Measurements from ENCODE around the gene GJD3. TPM values are rescaled to one million over a fixed set of nuclear protein-coding genes. Genes with fewer than 3 reads are reported as not detected.

Gene GJD3
- total RNA-seq, 1 experiment from 2014 or later, result not detected

DNA sequence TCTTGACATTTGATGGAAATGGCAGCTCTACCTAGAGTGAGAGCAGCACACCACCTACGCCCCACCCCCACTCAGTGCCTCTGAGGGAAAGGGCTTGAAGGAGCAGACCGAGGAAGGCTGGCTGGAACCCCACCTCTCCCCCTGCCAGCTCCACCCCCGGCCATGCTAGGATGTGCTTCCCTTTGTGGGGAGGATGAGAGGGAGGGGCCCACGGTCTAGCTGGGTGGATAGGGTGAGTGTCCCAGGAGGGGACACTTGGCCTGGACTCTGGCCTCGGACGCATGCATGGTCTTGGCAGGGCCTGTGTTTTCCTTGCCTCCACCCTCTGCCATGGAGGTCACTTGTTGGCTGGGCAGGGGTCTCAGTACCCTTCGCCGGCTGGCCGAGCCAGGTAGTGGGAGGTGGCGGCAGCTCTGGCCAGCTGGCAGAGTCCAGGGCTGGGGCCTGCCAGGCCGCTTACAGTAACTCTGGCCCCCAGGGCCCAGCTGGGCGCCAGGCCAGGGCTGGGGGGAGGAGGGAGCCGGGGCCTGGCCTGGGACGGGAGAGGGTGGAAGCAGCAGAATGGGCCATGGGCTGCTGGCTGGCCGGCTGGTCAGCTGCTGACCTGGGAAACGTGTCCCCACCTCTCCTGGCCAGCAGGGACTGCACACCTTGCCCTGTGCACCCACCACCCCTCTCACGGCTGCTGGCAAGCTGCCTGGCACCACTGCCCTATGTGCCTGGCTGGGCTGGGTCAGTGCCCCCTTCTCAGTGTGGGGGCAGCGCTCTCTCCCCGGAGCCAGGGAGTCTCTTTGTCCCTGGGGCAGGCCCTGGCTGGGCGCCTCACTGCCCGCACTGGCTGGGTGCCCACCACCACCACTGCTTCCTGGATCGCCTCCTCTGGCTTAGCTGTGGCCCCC lies 32.5 kb downstream of the GJD3 start:
- Mint-ChIP-seq H3K4me1 (peaks cover 10 to 24% of the 10 kb centered on the region in 2 experiments), H3K27ac (no peak overlapping the region), H3K9me3 (no peaks in the 10 kb centered on the region), H3K27me3 (ENCODE audit: low read depth) (peaks cover 50% of the 10 kb centered on the region), H3K36me3 (ENCODE audit: insufficient read depth in 1 of 3, low read depth in 3 of 3) (peaks cover 6 to 8% (median 7%) of the 10 kb centered on the region in 3 experiments), H3K4me3 (no peak overlapping the region)
- H3K79me2 ChIP-seq (ENCODE audit: insufficient read depth, low read length), result no peaks in the 10 kb centered on the region
- H3K18ac ChIP-seq (ENCODE audit: insufficient read length, low read depth, low read length), result no peak overlapping the region
- no peak overlapping the region for H2BK15ac ChIP-seq (ENCODE audit: low read depth, low read length)
- no peak overlapping the region for H2AFZ ChIP-seq (ENCODE audit: low read length)
- H3K4me2 ChIP-seq (ENCODE audit: insufficient read depth, insufficient read length, low read length), result no peak overlapping the region
- H3K4ac ChIP-seq (ENCODE audit: low read depth, low read length), result no peak overlapping the region
- H3T11ph ChIP-seq (ENCODE audit: low read length), result no peak overlapping the region
- no peaks in the 10 kb centered on the region; the same call in 1 of the 2 replicates for H3K27me3 ChIP-seq (ENCODE audit: insufficient read depth, low read length)
- H3K4me1 ChIP-seq (ENCODE audit: insufficient read depth, low read length), result peaks cover 2% of the 10 kb centered on the region; the same call in 1 of the 2 replicates
- no peak overlapping the region; the same call in 1 of the 2 replicates for H3K14ac ChIP-seq (ENCODE audit: insufficient read depth, low read length)
- H3K23ac ChIP-seq (ENCODE audit: insufficient read length, low read depth, low read length), result no peak overlapping the region
- DNase-seq, result no peak
- H2AK5ac ChIP-seq (ENCODE audit: insufficient read length, low read length), result no peak overlapping the region
- peaks cover 3% of the 10 kb centered on the region for H4K20me1 ChIP-seq (ENCODE audit: control insufficient read depth, insufficient read depth, insufficient read length)
- no peaks in the 10 kb centered on the region for H3K79me1 ChIP-seq (ENCODE audit: insufficient read depth, low read depth, low read length, poor library complexity, severe bottlenecking)
- no peak overlapping the region for H4K91ac ChIP-seq (ENCODE audit: insufficient read length, low read depth, low read length)
- WGBS (ENCODE audit: extremely low coverage, insufficient read length, low lambda C conversion rate), result no CpG with 5 or more reads among the region's 22 CpGs
- no peak overlapping the region for H2BK5ac ChIP-seq (ENCODE audit: insufficient read length, low read length)
- H3K56ac ChIP-seq (ENCODE audit: insufficient read length, low read depth, low read length), result no peak overlapping the region
- no peak overlapping the region for H4K5ac ChIP-seq (ENCODE audit: insufficient read length, low read depth, low read length)
- H3K9me3 ChIP-seq (ENCODE audit: control insufficient read depth, low read depth, low read length), result no peaks in the 10 kb centered on the region
- no peak overlapping the region for H4K8ac ChIP-seq (replicated peaks; ENCODE audit: insufficient read length, low read depth, low read length)
- H3K9ac ChIP-seq (ENCODE audit: extremely low read depth, insufficient read length, low read length), result no peak overlapping the region
- H2BK12ac ChIP-seq (ENCODE audit: insufficient read length, low read depth, low read length), result no peak overlapping the region
- no peaks in the 10 kb centered on the region for H3K23me2 ChIP-seq (ENCODE audit: insufficient read length, low read depth, low read length, poor library complexity, severe bottlenecking)
- no peak overlapping the region for H3K27ac ChIP-seq (ENCODE audit: insufficient read length, low read depth, low read length)
- H2BK20ac ChIP-seq (ENCODE audit: low read depth, low read length, poor library complexity, severe bottlenecking), result no peak overlapping the region
- no peak overlapping the region for H2BK120ac ChIP-seq (ENCODE audit: low read depth, low read length, poor library complexity, severe bottlenecking)
- TF ChIP-seq, protein P1, sequence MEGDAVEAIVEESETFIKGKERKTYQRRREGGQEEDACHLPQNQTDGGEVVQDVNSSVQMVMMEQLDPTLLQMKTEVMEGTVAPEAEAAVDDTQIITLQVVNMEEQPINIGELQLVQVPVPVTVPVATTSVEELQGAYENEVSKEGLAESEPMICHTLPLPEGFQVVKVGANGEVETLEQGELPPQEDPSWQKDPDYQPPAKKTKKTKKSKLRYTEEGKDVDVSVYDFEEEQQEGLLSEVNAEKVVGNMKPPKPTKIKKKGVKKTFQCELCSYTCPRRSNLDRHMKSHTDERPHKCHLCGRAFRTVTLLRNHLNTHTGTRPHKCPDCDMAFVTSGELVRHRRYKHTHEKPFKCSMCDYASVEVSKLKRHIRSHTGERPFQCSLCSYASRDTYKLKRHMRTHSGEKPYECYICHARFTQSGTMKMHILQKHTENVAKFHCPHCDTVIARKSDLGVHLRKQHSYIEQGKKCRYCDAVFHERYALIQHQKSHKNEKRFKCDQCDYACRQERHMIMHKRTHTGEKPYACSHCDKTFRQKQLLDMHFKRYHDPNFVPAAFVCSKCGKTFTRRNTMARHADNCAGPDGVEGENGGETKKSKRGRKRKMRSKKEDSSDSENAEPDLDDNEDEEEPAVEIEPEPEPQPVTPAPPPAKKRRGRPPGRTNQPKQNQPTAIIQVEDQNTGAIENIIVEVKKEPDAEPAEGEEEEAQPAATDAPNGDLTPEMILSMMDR (conservative IDR thresholded peaks at IDR 0.05), result no peak
